Stimulated activated CD8-positive, alpha-beta memory T cell treated with anti-CD3 and anti-CD28 coated beads, Interleukin-7, amount 100 ng/mL, for 24 hours (primary cell): Measurements from ENCODE around the gene CUTC.
"Not testable (repeated sequence)": the region's sequence is repeated elsewhere in the genome, so short reads cannot be mapped to it uniquely, and the experiment has no call there.

ENCODE experiments used
- DNase-seq: peaks from one replicate; pipeline ENCODE4 v3.0.0-alpha.2; 2020; ENCODE audit warnings: low read depth

CUTC gene, protein sequence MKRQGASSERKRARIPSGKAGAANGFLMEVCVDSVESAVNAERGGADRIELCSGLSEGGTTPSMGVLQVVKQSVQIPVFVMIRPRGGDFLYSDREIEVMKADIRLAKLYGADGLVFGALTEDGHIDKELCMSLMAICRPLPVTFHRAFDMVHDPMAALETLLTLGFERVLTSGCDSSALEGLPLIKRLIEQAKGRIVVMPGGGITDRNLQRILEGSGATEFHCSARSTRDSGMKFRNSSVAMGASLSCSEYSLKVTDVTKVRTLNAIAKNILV

DNA sequence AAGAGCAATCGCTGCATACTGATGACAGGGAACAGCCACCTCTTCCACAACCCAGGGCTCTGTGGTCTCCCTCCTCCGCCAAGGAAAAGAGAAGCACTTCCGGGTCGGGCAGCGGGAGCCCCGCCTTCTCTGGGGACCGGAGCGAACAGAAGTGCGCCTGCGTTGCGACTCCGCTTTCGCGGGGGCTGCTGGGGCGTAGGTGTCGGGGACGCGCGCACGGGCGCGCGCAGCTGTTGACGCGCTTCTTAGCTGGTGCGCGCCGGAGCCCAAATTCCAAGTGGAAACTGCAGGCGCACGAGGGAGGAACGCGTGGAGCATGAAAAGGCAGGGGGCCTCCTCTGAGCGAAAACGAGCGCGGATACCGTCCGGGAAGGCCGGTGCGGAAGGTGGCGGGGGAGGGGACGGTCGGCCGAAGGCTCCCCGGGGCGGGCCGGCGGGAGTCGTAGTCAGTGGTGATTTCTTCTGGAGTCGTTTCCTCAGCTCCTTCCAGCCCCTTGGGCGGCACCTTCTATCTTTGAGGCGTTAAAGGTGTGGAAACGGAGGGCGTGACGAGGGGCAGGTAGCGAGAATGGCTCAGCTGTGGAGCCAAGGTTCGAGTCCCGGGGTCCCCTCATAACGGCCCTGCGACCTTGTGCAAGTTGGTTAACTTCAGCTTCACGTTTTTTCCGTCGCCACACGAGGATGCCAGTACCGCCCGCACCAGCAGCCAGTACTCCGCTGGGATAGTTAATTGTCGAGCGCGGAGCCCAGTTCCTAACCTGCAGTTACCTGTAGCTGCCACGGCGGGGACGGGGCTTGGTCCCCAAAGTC lies at the start of gene CUTC, which contains the start of gene COX15:
Gene CUTC, plus strand, starts transcription at position 202 of the 810 bp plus-strand sequence. Its CDS starts 115 bp downstream, at position 317.
Gene COX15, minus strand, starts transcription at position 95 of the 810 bp plus-strand sequence. Its CDS starts 78 bp downstream, at position 17.
- peak; percentile 82 for DNase-seq

DNA sequence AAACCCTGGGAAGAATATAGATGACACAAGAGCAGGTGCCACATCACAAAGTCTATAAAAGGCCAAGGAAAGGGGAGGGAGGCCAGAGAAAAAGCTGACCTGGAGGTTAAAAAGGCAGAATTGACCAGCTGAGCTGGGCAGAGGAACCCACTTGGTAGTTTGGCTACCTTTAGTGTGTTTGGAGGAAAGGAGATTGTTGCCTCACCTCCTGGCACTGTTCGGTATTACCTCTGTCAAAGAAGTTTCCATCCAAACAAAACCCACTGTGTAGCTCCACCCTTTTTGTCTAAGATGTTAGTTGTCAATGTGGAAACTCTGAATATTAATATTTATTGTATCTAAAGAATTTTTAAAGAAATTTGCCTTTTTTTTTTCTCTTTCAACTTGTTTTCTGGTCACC lies 49.3 kb upstream of the CUTC start:
- DNase-seq: no peak

DNA sequence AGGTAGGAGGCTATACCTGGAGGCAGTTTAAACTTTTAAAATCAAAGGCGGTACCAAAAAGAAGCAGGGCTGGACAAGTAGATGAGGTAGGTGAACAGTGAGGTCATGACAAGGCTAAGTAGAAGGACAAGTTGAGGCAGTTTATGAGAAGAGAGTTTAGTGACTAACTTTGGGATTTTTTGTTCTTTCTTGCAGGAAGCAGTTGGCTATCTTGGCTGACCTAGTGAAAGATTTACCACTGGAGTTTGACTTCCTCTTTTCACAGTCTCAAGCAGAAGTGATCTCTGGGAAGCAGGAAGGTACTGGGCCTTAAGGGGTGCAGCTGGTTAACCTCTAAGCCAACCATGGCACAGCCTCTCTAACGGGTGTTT lies 46.5 kb upstream of the CUTC start:
- no peak for DNase-seq

DNA sequence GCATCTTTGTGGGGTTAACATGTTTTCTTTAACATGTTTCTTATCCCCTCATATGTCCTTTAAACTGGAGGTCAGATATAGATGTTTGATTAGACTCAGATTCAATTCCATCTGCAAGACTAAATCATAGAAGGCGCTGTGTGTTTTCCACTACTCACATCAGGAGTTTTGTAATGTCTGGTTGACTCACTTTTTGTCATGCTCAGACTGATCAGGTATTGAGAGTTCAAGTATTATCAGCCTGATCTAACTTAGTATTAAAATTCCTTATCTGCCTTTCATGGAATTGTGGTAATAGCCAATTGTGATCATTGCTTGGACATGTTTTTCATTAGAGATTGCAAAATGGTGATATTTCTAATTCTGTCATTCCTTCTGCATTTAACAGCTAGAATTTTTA lies 42.6 kb upstream of the CUTC start:
- no peak for DNase-seq

DNA sequence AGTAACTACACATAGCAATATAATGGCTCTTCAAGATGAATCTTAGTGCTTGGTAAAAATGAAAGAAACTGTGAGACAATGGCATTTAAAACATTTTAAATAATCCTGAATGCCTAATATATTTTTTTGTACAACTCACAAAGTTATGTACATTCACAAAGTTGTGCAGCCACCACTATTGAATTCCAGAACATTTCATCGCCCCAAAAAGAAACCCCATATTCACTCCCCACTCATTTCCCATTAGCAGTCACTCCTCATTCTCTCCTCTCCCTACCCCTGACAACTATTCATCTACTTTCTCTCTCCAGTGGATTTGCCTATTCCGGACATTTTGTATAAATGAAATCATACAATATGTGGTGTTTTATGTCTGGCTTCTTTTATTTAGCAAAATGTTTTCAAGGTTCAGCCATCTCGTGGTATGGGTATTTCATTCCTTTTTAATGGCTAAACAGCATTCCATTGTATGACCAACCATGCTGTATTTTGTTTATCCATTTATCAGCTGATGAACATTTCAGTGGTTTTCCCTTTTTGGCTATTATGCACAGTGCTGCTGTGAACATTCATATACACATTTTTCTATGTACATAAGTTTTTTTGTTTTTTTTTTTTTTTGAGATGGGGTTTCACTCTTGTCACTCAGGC lies 38.0 kb upstream of the CUTC start:
- no peak for DNase-seq

DNA sequence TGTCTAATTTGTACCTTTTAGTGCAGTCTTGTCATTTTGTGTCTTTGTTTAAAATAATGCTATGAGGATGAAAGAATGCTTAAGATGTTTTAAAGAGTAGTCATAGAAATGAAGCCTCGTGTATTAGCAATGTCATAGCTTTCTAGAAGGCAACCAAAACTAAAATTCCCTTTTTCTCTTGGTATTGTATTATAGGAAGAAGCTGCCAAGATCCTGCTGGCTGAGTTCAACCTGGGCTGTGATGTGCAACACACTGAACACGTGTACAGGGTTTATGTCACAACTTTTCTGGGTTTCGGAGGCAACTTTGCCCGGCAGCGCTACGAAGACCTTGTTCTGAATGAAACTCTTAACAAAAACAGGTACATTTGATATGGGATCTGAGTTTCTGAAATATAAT lies 36.3 kb upstream of the CUTC start:
- no peak for DNase-seq

DNA sequence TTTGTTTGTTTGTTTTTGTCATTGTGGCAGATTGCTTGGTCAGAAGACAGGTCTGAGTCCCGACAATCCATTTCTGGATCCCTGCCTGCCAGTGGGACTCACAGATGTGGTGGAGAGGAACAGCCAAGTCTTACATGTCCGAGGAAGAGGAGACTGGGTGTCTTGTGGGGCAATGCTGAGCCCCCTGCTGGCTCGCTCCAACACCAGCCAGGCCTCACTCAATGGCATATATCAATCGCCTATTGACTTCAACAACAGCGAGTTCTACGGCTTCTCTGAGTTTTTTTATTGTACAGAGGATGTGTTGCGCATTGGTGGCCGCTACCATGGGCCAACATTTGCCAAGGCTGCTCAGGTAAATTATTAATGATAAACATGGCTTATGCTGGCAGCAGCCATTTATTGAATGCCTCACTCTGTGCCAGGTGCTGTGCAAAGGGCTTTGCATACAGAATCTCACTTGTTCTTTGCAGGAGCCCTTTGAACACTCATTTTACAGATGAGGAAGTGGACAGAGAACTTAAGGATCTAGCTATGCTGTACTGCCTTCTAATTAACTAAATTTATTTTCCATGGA lies 33.4 kb upstream of the CUTC start:
- no peak for DNase-seq

DNA sequence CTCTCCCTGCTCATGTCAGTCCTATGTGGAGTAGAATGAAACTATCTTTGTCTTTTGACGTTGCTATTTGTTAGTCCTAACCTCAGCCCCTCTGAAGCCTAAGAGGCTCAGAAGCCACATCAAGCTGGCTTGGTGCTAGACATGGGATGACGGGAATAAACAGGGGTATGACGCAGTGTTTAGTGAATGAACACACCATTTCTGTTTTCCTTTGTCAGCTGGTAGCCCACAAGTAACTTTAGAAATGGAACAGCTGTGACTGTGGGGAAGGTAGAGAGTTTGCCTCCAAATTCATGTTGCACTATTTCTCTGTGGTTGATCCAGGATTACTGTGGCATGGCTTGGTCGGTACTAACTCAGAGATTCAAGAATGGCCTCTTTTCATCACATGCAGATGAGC lies 31.4 kb upstream of the CUTC start:
- no peak for DNase-seq

DNA sequence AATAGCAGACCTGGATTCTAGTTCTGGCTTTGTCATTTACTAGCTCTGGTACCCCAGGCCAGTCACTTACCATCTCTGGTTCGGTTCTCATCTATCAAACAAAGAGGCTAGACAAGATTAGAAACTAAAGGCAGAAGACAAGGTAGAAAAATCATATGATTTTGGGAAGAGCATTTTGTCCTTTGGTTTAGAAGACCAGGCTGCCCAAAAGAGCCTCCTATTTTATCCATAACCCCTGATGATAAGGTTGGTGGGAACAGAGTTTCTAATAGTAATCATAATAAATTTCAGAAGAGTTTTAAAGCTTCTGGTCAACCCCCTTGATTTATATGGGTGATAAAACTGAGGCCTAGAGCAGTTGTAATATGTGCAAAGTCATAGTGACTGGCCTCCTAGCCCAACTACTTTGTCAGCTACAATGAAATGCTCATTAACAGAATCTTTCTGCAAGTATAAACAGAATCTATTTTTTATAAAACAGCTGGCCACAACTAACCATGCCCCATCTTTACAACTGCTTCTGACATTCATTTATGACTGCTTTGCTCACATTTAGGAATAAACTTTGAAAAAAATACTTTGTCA lies 23.5 kb upstream of the CUTC start:
- no peak for DNase-seq

DNA sequence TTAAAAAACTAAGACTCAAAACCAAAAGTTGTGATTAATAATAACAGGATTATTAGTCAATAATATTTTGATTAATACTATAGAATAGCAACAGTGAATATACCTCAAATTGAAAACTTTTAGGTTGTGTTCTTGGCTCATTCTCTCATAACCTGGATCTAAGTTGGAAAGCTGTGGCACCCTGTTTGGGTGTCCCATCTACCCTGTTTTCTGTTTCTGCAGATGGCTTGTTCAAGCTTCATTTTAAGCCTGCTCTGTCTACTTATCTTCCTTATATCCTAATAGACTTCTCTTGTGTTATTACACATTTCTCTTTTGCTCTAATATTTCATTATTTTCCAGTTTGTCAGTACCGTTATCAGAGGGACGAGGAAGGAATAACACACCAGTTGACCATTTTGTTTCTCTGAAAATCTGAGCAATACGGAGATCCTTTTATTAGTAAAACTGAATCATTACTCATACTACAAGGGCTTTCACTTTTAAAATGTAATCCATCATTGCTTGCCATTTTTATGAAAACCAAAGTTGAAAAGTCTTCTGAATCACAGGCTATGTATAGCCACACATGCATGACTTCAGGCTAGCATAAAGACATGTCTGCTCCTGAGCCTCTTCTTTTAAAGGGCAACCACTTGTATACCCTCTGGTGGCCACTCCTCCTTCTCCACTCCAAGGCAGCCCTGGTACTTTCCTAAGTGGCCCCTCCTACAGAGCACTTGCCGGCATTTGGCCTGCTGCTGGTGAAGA lies 22.4 kb upstream of the CUTC start:
- no peak for DNase-seq

DNA sequence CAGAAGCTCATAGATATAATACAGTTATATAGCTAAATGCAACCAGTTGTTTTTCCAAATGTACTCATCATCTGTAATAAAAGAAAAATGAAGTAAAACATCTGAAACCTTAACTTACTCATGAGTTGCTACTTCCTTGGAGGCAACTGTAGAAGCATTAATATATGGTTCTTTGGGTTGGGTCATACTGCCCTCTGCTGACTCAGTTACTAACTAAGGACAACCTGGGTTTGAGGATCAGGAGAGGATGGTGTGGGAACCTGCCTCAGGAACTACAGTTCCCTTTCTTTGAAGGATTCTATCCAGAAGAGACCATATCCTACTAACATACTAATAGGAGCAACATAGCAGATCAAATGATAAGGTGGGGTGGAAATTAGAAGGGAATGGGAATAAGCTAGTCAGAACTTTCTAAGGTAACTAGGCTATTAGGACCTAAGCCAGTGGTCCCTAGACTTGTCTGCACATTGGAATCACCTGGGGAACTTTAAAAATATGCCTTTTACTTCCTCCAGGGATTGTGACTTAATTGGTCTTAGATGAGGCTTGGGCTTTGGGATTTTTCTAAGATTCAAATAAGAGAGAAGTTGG lies 20.8 kb upstream of the CUTC start:
- DNase-seq: no peak

DNA sequence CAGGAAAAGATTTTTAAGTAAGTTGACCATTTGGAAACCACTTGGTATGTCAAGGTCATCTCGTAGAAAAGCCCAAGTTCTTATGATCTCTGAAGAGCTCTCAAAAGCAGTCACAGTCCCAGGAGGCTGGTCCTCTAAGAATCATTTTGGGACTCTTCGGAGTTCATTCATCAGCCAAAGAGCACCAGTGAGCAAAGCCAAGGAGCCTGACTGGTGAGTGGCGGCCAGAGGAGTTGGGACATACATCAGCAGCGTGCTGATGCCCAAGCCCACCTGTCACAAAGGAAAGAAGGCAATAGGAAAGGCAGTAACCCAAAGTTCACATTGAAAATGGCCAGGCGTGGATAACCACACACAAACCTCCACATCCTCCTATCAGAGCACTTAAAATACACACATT lies 17.6 kb upstream of the CUTC start:
- no peak for DNase-seq

DNA sequence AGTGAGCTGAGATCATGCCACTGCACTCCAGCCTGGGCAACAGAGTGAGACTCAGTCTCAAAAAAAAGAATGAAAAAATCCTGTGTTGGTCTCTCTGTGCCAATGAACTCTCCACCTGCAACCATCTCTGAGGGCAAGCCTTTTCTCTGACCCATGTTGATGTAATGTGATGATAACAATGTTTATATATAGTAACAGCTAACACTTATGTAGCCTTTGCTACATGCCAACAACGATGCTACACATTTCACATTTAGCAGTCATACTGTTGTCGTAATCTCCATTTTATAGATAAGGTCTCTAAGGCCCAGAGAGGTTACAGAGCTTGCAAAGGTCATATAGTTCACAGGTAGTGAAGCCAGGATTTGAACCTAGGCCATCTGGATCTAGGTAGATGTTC lies 11.6 kb upstream of the CUTC start:
- no peak for DNase-seq

DNA sequence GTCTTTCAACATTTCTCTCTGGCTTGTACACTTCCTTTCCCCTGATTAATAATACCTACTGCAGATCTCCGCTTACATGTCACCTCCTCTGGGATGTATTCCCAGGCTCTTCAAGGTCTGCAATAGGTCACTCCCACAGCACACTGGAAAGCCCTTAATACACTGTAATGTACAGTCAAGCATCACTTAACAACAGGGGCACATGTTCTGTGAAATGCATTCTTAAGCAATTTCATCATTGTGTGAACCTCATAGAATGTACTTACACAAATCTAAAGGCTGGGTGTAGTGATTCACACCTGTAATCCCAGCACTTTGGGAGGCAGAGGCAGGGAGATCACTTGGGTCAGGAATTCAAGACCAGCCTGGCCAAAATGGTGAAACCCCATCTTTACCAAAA lies 2.0 kb upstream of the CUTC start:
- DNase-seq: no peak

DNA sequence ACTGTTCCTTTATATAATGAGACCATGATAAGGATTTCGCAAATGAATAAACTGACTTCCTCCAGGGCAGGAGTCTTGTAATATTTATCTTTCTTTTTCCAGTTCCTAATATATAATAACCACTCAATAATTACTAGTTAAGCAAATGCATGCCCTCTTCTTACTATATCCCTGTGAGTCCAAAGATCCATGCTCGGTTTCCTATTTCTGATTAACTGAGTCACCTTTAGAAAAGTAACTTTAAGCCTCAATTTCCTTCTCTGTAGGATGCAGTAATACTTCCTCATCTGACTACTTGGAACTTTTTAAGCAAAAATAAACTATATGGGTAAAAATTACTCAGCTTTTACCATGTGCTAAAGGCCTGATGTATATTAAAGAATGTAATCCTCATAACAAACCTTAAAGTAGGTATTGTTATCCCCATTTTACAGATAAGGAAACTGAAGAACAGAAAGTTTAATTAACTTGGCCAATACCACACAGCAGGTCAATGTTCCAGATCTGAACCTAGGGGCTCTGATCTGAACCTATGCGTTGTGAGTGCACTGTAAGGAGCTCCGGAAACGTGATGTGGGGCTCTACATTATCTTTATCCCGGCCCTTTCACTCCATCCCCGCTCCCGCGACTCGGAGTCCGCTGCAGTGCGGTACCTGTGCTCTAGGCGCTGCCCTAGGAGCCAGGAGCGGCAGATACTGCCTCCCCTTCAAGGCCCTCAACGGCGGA lies 565 bp upstream of the CUTC start:
- DNase-seq: no peak

DNA sequence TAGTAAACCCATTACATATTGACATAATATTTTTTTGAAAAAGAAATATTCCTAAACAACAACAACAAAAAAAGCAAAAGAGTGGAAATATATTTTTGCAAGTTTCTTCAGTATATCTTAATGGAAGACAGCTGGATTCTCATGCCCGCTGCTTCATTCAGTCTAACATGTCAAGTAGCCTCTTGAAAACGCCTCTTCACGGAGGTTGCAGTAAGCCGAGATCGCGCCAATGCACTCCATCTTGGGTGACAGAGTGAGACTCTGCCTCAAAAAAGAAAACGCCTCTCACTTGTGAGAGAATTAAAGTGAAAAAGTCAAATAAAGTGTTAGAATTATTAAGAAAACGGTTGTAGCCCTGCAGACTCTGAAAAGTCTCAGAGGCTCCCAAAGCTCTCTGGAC lies 1.3 kb downstream of the CUTC start:
- DNase-seq: no peak

DNA sequence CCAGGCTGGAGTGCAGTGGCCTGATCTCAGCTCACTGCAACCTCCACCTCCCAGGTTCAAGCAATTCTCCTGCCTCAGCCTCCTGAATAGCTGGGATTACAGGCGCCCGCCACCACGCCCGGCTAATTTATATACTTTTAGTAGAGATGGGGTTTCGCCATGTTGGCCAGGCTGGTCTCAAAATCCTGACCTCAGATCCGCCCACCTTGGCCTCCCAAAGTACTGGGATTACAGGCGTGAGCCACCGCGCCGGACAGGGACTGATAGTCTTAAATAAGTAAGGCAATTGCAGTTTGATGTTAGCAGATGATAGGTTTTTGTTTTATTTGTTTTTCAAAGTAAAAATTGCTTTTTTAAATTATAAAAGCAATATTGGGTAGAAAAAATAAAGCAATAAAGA lies 2.1 kb downstream of the CUTC start:
- not testable (repeated sequence) for DNase-seq

DNA sequence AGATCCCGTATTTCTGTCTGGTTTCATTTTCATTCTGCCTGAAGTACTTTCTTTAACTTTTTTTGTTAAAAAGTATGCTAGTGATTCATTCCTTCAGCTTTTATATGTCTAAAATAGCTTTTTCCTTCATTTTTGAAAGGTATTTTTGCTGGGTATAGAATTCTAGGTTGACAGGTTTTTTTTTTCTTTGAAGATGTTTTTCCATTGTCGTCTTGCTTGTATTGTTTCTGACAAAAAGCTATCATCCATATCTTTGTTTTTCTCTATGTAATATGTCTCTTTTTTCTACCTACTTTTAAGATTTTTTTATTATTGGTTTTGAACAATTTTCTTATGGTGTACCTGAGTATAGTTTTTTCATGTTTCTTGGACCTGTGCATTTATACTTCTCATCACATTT lies 8.2 kb downstream of the CUTC start:
- no peak for DNase-seq

DNA sequence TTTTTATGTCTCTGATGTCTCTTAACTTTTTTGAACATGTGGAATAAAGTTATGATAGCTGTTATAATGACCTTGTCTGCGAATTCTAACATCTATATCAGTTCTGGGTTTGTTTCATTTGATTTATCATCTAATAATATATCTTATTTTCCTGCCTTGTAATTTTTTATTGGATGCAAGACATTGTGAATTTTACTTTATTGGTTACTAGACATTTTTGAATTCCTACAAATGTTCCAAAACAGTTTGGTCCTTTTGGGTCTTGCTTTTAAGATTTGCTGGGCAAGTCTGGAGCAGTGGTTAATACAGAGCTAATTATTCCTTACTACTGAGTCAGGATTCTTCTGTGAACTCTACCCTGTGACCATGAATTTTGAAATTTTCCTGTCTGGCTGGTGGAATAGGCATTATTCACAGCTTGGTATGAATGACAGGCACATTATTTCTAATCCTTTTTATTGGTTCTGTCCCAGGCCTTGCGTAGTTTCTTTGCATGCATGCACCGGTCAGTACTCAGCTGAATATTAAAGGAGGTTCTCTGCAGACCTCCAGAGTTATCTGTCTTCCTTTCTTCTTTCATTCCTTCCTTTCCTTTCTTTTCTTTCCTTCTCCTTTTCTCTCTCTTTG lies 9.0 kb downstream of the CUTC start:
- DNase-seq: no peak

DNA sequence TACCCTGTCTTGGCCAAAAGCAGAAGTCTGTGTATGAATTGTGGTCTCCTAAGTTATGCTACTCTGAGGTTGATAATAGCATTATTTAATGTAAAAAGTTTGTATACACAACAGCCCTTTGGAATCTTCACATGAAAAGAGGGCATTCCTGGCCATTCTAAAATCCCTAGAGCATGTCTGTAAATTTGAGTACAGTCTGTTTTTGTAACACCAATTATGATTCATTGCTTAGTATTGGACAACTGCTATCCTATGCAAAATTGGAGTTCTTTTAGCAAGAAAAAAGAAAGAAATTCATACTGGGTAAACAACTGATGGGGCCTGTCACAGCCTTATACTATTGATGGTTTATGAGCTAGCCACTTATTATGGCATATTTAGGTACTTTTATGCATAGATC lies 10.2 kb downstream of the CUTC start:
- no peak for DNase-seq
